Urothelium cell line (cell line): ENCODE data around the gene RUFY2.
"Not testable (repeated sequence)": the region's sequence is repeated elsewhere in the genome, so short reads cannot be mapped to it uniquely, and the experiment has no call there.

Experiments
- DNase-seq: peaks from one replicate; pipeline ENCODE4 v3.0.0; 2011; ENCODE audit warnings: low spot score, mixed read lengths
- FAIRE-seq: peaks from 2 replicates; lab custom pipeline; 2011; peaks lifted over from hg19 to GRCh38; lab: Jason Lieb, UNC

The RUFY2 gene

GRCh38 chr10:68327889-68328786 is 78.9 kb downstream of the RUFY2 start:
- peak; percentile 40 for DNase-seq
- no peak for FAIRE-seq

- not testable (repeated sequence) for DNase-seq
These were observed 82.7 kb downstream of the RUFY2 start for GRCh38 chr10:68324396-68324795.

GRCh38 chr10:68318331-68319059 is 88.6 kb downstream of the RUFY2 start:
- no peak for DNase-seq
- FAIRE-seq = no peak

More at GRCh38 chr10:68324396-68324795, 82.7 kb downstream of the RUFY2 start:
- not testable (repeated sequence) for FAIRE-seq

GRCh38 chr10:68315582-68315981 is 91.5 kb downstream of the RUFY2 start:
- DNase-seq = no peak
- no peak for FAIRE-seq

GRCh38 chr10:68314930-68315329 is 92.1 kb downstream of the RUFY2 start:
- FAIRE-seq, DNase-seq: not testable (repeated sequence)

GRCh38 chr10:68310531-68310930 is 96.5 kb downstream of the RUFY2 start:
- no peak for FAIRE-seq
- no peak for DNase-seq

GRCh38 chr10:68305854-68306253 is 101.2 kb downstream of the RUFY2 start:
- no peak for FAIRE-seq

GRCh38 chr10:68303849-68304412 is 103.1 kb downstream of the RUFY2 start:
- FAIRE-seq (no peak), DNase-seq (no peak)

More at GRCh38 chr10:68305854-68306253, 101.2 kb downstream of the RUFY2 start:
- DNase-seq = no peak

GRCh38 chr10:68302871-68303270 is 104.2 kb downstream of the RUFY2 start:
- FAIRE-seq (no peak), DNase-seq (no peak)

- FAIRE-seq (no peak), DNase-seq (no peak)
These were observed 104.6 kb downstream of the RUFY2 start for GRCh38 chr10:68302503-68302823.

GRCh38 chr10:68301790-68302502 is 105.1 kb downstream of the RUFY2 start:
- no peak for FAIRE-seq
- peak; percentile 59 for DNase-seq

- DNase-seq = no peak
- no peak for FAIRE-seq
These were observed 105.8 kb downstream of the RUFY2 start for GRCh38 chr10:68301301-68301700.

GRCh38 chr10:68296843-68297663 is 110.0 kb downstream of the RUFY2 start:
- DNase-seq (no peak), FAIRE-seq (no peak)
